H1 (cell line): ENCODE data around the gene PLXNB1. TPM values are rescaled to one million over a fixed set of nuclear protein-coding genes. Genes with fewer than 3 reads are reported as not detected.

Source experiments
- CTCF ChIA-PET: fragments of 300-600 bp; sonication (Branson Sonifier 250); formaldehyde crosslinking; loops from one replicate; lab custom pipeline; 2021; ENCODE audit not compliant: partially characterized antibody; lab: Charles Lee
- POLR2A ChIA-PET: fragments of 300-600 bp; sonication (Branson Sonifier 250); formaldehyde crosslinking; loops from one replicate; lab custom pipeline; 2021; ENCODE audit warnings: inconsistent platforms; ENCODE audit not compliant: partially characterized antibody; lab: Charles Lee
- DNase-seq, 2 experiments: peaks; one replicate each; pipeline versions ENCODE4 v3.0.0 to v3.0.0-alpha.2; 2010 to 2022; ENCODE audit warnings: low spot score in 2 of 2, low read depth in 1 of 2, mixed read lengths in 1 of 2
- FAIRE-seq: peaks from 2 replicates; lab custom pipeline; 2011; peaks lifted over from hg19 to GRCh38; lab: Jason Lieb, UNC
- H2AFZ ChIP-seq: 2 replicates; pipeline ENCODE4 v1.8.1; 2012; ENCODE audit warnings: low read length, inconsistent platforms
- H2AK5ac ChIP-seq: 2 replicates; pipeline ENCODE4 v1.6.1; 2013; ENCODE audit warnings: low read depth, low read length
- H2BK120ac ChIP-seq: replicated peaks from 2 replicates; pipeline ENCODE3; 2013; ENCODE audit warnings: low read depth, low read length, inconsistent platforms
- H2BK12ac ChIP-seq: 2 replicates; pipeline ENCODE4 v1.6.1; 2013; ENCODE audit warnings: low read depth, low read length
- H2BK15ac ChIP-seq: 2 replicates; pipeline ENCODE4 v1.6.1; 2013; ENCODE audit warnings: low read length
- H2BK20ac ChIP-seq: 2 replicates; pipeline ENCODE4 v1.6.1; 2013; ENCODE audit warnings: low read length
- H2BK5ac ChIP-seq: 2 replicates; pipeline ENCODE4 v1.6.1; 2013; ENCODE audit warnings: low read depth, low read length
- H3K14ac ChIP-seq: 2 replicates; pipeline ENCODE4 v1.6.1; 2013; ENCODE audit warnings: inconsistent platforms; ENCODE audit not compliant: insufficient read length
- H3K18ac ChIP-seq: 2 replicates; pipeline ENCODE4 v1.6.1; 2013; ENCODE audit warnings: low read length; ENCODE audit errors: extremely low read depth
- H3K23ac ChIP-seq: 2 replicates; pipeline ENCODE4 v1.6.1; 2013; ENCODE audit warnings: inconsistent platforms; ENCODE audit not compliant: insufficient read length
- H3K23me2 ChIP-seq: 2 replicates; pipeline ENCODE4 v1.6.1; 2013; ENCODE audit warnings: low read depth, low read length
- H3K27ac ChIP-seq: 2 replicates; pipeline ENCODE4 v1.6.1; 2011; ENCODE audit warnings: low read depth, low read length, inconsistent platforms
- H3K27me3 ChIP-seq, 4 experiments: replicated peaks in 1 of 4; 1 replicate in 1 of 4; 2 replicates in 3 of 4; pipeline versions ENCODE4 v1.6.1 to v1.8.1; 2011 to 2013; ENCODE audit warnings: low read length in 3 of 4, mild to moderate bottlenecking in 3 of 4, inconsistent platforms in 2 of 4, mixed read lengths in 2 of 4, moderate library complexity in 1 of 4; ENCODE audit not compliant: control insufficient read depth in 3 of 4, insufficient read depth in 3 of 4; ENCODE audit errors: extremely low read depth in 1 of 4
- H3K36me3 ChIP-seq, 4 experiments: 2 replicates each; pipeline versions ENCODE4 v1.6.1 to v1.8.1; 2011 to 2013; ENCODE audit warnings: mild to moderate bottlenecking in 4 of 4, low read length in 3 of 4, moderate library complexity in 2 of 4, control low read depth in 1 of 4, inconsistent platforms in 1 of 4; ENCODE audit not compliant: insufficient read depth in 4 of 4, control insufficient read depth in 2 of 4
- H3K4ac ChIP-seq: replicated peaks from 2 replicates; pipeline ENCODE3; 2013; ENCODE audit warnings: low read length, low read depth, mixed read lengths, inconsistent platforms; ENCODE audit not compliant: insufficient read length
- H3K4me1 ChIP-seq, 4 experiments: replicated peaks in 1 of 4; 1 replicate in 1 of 4; 2 replicates in 3 of 4; pipeline versions ENCODE4 v1.6.1 to v1.8.1; 2011 to 2013; ENCODE audit warnings: low read length in 3 of 4, inconsistent platforms in 2 of 4, mixed read lengths in 1 of 4; ENCODE audit not compliant: insufficient read depth in 4 of 4, control insufficient read depth in 3 of 4
- H3K4me2 ChIP-seq, 2 experiments: 2 replicates each; pipeline versions ENCODE4 v1.6.1 to v1.8.1; 2011 to 2013; ENCODE audit warnings: low read depth in 2 of 2, low read length in 2 of 2, control low read depth in 1 of 2, inconsistent platforms in 1 of 2, mild to moderate bottlenecking in 1 of 2; ENCODE audit not compliant: insufficient read depth in 1 of 2
- H3K4me3 ChIP-seq, 4 experiments: fragments of 200-600, 300-600 bp in 1 of 4; sonication (generic), shearing (Covaris generic), sonication (Bioruptor Twin) in 1 of 4; 2 replicates each; pipeline versions ENCODE4 v1.5.1 to v1.8.1; 2011 to 2016; ENCODE audit warnings: low read length in 4 of 4, low read depth in 3 of 4, control low read depth in 2 of 4, inconsistent platforms in 2 of 4, mild to moderate bottlenecking in 2 of 4, mixed read lengths in 1 of 4, moderate library complexity in 1 of 4; ENCODE audit not compliant: insufficient read depth in 2 of 4; ENCODE audit errors: extremely low read depth in 1 of 4
- H3K56ac ChIP-seq: replicated peaks from 2 replicates; pipeline ENCODE3; 2013; ENCODE audit warnings: low read depth, mild to moderate bottlenecking, mixed read lengths, low read length, inconsistent platforms; ENCODE audit not compliant: insufficient read length
- H3K79me1 ChIP-seq: 2 replicates; pipeline ENCODE4 v1.6.1; 2013; ENCODE audit warnings: low read depth, low read length, control low read depth
- H3K79me2 ChIP-seq, 2 experiments: 2 replicates each; pipeline versions ENCODE4 v1.6.1 to v1.8.1; 2012 to 2013; ENCODE audit warnings: low read length in 2 of 2, mild to moderate bottlenecking in 2 of 2, inconsistent platforms in 1 of 2; ENCODE audit not compliant: insufficient read depth in 2 of 2, control insufficient read depth in 1 of 2
- H3K9ac ChIP-seq, 4 experiments: replicated peaks in 1 of 4; 1 replicate in 1 of 4; 2 replicates in 3 of 4; pipeline versions ENCODE4 v1.6.1 to v1.8.1; 2011 to 2013; ENCODE audit warnings: low read depth in 3 of 4, low read length in 3 of 4, control low read depth in 2 of 4, mild to moderate bottlenecking in 2 of 4, moderate library complexity in 2 of 4, inconsistent platforms in 1 of 4; ENCODE audit errors: extremely low read depth in 1 of 4
- H3K9me3 ChIP-seq, 2 experiments: 2 replicates each; pipeline versions ENCODE4 v1.6.1 to v1.8.1; 2012 to 2013; ENCODE audit warnings: mild to moderate bottlenecking in 2 of 2, moderate library complexity in 2 of 2, control low read depth in 1 of 2, inconsistent platforms in 1 of 2, low read depth in 1 of 2, low read length in 1 of 2, mixed read lengths in 1 of 2; ENCODE audit not compliant: insufficient read depth in 2 of 2
- H4K20me1 ChIP-seq, 2 experiments: replicated peaks in 1 of 2; 2 replicates each; pipeline versions ENCODE3 to v1.8.1; 2011 to 2013; ENCODE audit warnings: inconsistent platforms in 2 of 2, low read length in 2 of 2, mild to moderate bottlenecking in 1 of 2; ENCODE audit not compliant: insufficient read depth in 2 of 2, control insufficient read depth in 1 of 2
- H4K5ac ChIP-seq: 2 replicates; pipeline ENCODE4 v1.6.1; 2013; ENCODE audit warnings: low read length, low read depth, mixed read lengths, inconsistent platforms; ENCODE audit not compliant: insufficient read length
- H4K8ac ChIP-seq: 2 replicates; pipeline ENCODE4 v1.8.0; 2013; ENCODE audit warnings: mild to moderate bottlenecking, moderate library complexity, low read length, inconsistent platforms; ENCODE audit not compliant: insufficient read depth; ENCODE audit errors: extremely low read depth
- H4K91ac ChIP-seq: replicated peaks from 2 replicates; pipeline ENCODE3; 2013; ENCODE audit warnings: low read length, mixed read lengths, inconsistent platforms; ENCODE audit not compliant: insufficient read length
- GABPA ChIP-seq: IDR thresholded peaks from 2 replicates; pipeline ENCODE4 v1.6.1; 2011; ENCODE audit warnings: mild to moderate bottlenecking, low read length, moderate library complexity, borderline replicate concordance; ENCODE audit not compliant: insufficient read depth
- WGBS, 2 experiments: shearing (Covaris generic) in 1 of 2; methylation state at CpG; one replicate each; pipeline versions ENCODE4 v1.1.6 to v1.1.7; 2013 to 2015; ENCODE audit warnings: low lambda C conversion rate in 2 of 2, mixed read lengths in 2 of 2, inconsistent platforms in 1 of 2, low coverage in 1 of 2, missing lambda C conversion rate in 1 of 2; ENCODE audit not compliant: insufficient replicate concordance in 2 of 2, insufficient coverage in 1 of 2, insufficient read length in 1 of 2; ENCODE audit errors: extremely low coverage in 1 of 2, missing lambda C conversion rate in 1 of 2; 5-methylcytosine and 5-hydroxymethylcytosine counted together
- polyA plus RNA-seq, 7 experiments: library from polyadenylated mRNA; depleted of rRNA in 3 of 7; stranded (reverse) in 5 of 7; unstranded in 2 of 7; fragments of >200 nt in 5 of 7; fragments of 200-250 nt in 2 of 7; gene quantifications; 1 replicate in 5 of 7; 2 replicates in 1 of 7; 4 replicates in 1 of 7; pipeline versions ENCODE4 v1.2.1 to v1.2.3, GENCODE V29; 2011 to 2013; ENCODE audit warnings: missing spikeins in 2 of 7, mixed read lengths in 2 of 7
- total RNA-seq: library from RNA; stranded (reverse); fragmentation: NEBNext Ultra II Directional; extraction: Animal tissue kit (Norgen Biotek cat#: 25700); gene quantifications from 2 replicates; pipeline ENCODE4 v1.2.1, GENCODE V29; 2021

PLXNB1 gene
- total and polyA plus RNA-seq, 2 of the 8 experiments (the other 6 are each of a cell fraction or from before 2014, with no cell fraction given) = 109 to 114 TPM

DNA sequence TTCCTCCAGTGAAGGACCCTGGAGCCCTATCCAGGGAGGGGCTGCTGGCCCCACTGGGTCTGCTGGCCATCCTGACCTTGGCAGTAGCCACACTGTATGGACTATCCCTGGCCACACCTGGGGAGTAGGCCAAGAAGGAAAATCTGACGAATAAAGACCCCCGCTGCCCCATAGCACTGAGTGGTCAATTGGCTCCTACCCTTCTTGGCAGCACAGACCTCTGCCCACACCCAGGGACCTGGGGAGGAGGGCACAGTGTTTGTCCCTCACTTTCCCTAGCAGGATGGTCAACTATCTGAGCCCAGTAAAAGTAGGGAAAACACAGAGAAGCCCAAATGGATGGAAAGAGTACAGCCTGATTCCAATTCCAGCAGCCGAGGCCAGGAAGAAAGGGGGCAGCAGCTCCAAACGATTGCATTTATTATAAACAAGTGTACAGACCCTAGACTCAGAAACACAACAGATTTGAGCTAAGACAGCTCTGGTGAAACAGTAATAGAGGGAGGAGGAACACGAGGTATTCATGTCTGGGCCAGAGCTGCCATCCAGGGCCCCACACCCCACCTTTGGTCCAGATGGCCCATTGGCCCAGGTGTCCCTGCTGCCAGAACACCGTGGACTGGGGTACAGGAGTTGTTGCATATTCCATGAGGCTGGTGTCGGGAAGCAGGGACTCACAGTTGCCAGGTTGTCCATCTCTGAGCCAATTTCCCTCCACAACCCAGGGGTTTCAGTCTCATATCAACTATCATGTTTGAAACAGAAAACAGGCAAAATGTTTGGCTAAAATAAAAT is 37.8 kb upstream of the PLXNB1 start:
- WGBS, 2 experiments = 89% methylated on average over 6 of the region's 7 CpGs; no CpG with 5 or more reads in 1 of the 2 experiments
- CTCF ChIA-PET = interaction anchor here (0.6 to 21.5 kb wide), 6 partner anchors 8 to 153 kb away, joined by 3 to 251 read pairs (median 39); partner anchors contain the start of genes PFKFB4 and SHISA5
- peaks cover 0 to 21% of the 10 kb centered on the region in 2 experiments; a peak in 2 of 4 replicates for H3K79me2 ChIP-seq

More for the DNA sequence above, 37.8 kb upstream of the PLXNB1 start:
- H2BK15ac ChIP-seq = 0 out of 2 replicates have a peak overlapping the region, but pooled peaks have one; percentile 18
- no peak overlapping the region for H3K4me2 ChIP-seq
- no peak overlapping the region for H3K14ac ChIP-seq
- H2BK20ac ChIP-seq = no peak overlapping the region
- DNase-seq (no peak), FAIRE-seq (no peak)
- H4K91ac ChIP-seq = no peak overlapping the region
- H2AK5ac ChIP-seq = no peak overlapping the region
- H3K27ac ChIP-seq = peak overlapping the region; percentile 33; the same call in 1 of the 2 replicates
- H3K79me1 ChIP-seq = peaks cover 9% of the 10 kb centered on the region
- H4K8ac ChIP-seq = no peak overlapping the region
- H3K23ac ChIP-seq = no peak overlapping the region
- peaks cover 3 to 11% of the 10 kb centered on the region in 2 experiments for H4K20me1 ChIP-seq
- H3K18ac ChIP-seq = no peak overlapping the region
- H3K9me3 ChIP-seq = no peaks in the 10 kb centered on the region
- TF ChIP-seq GABPA = no peak
- H3K23me2 ChIP-seq = peaks cover 3% of the 10 kb centered on the region; the same call in 1 of the 2 replicates
- H2BK12ac ChIP-seq = no peak overlapping the region
- POLR2A ChIA-PET = interaction anchor here (0.6 to 8.1 kb wide), 16 partner anchors 8 to 195 kb away, joined by 3 to 83 read pairs (median 5); partner anchors contain the start of genes ATRIP, CELSR3, PFKFB4 and PLXNB1
- no peak overlapping the region for H3K4me3 ChIP-seq
- no peak overlapping the region for H4K5ac ChIP-seq
- H3K4me1 ChIP-seq = peaks cover 0 to 26% (median 17%) of the 10 kb centered on the region in 4 experiments; a peak in 6 of 7 replicates
- peak overlapping the region; percentile 78; the same call in 1 of the 2 replicates for H2BK5ac ChIP-seq
- no peak overlapping the region; a peak in 2 of 7 replicates for H3K9ac ChIP-seq
- H2BK120ac ChIP-seq = no peak overlapping the region
- peaks cover 7 to 35% (median 14%) of the 10 kb centered on the region in 4 experiments for H3K36me3 ChIP-seq
- H3K27me3 ChIP-seq = no peaks in the 10 kb centered on the region
- H2AFZ ChIP-seq = no peak overlapping the region
- no peak overlapping the region for H3K56ac ChIP-seq
- H3K4ac ChIP-seq = no peak overlapping the region
